Stimulated activated CD4-positive, alpha-beta T cell treated with anti-CD3 and anti-CD28 coated beads, TNF-alpha, amount 100 ng/mL, for 48 hours (primary cell): Measurements from ENCODE around the gene SORCS1.

Source experiments
- DNase-seq, 3 donors: peaks; one replicate each; pipeline ENCODE4 v3.0.0-alpha.2; 2020; ENCODE audit warnings: low read depth in 3 of 3

Gene SORCS1

GRCh38 chr10:106992055-106992454, 172.5 kb downstream of the SORCS1 start:
- DNase-seq: no peak

DNA sequence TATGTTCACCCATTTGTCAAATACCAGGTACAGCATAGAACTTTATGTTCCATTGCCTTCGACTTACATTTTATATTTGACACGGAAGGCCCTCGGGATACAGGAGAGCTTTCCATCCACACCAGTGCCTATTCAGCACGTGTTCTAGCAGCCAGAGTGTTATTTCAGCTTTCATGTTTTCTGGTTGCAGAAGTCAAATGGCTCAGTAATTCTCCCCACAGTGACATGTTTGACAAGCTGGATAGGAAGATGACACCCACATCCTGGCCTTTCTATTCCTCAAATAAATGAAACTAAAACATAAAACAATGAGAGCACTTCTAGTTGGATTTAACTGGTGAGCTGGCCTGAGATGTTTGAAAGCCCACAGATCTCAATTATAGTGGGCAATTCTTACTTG, 173.4 kb downstream of the SORCS1 start:
- DNase-seq: no peak

- DNase-seq: no peak
These were observed 177.1 kb downstream of the SORCS1 start for GRCh38 chr10:106987362-106987761.

DNA sequence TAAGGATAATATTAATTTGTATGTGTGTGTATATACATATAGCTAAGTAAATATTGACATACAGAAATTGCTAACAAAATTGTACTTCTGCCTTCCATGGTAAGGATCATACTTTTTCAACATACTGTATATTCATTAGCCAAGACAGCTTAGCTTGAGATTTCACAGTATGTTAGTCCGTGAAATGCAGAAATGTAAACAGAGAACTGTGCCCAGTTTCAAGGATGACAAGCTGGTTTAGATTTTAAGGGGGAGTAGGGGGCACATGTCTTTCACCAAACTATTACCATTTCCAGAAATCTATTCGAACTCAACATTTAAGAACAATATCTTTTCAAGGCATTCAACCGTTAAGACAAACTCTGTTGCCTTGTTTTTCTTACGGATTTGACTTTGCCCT, 182.2 kb downstream of the SORCS1 start:
- DNase-seq: no peak

GRCh38 chr10:106981452-106982075, 182.9 kb downstream of the SORCS1 start:
- DNase-seq: no peak

DNA sequence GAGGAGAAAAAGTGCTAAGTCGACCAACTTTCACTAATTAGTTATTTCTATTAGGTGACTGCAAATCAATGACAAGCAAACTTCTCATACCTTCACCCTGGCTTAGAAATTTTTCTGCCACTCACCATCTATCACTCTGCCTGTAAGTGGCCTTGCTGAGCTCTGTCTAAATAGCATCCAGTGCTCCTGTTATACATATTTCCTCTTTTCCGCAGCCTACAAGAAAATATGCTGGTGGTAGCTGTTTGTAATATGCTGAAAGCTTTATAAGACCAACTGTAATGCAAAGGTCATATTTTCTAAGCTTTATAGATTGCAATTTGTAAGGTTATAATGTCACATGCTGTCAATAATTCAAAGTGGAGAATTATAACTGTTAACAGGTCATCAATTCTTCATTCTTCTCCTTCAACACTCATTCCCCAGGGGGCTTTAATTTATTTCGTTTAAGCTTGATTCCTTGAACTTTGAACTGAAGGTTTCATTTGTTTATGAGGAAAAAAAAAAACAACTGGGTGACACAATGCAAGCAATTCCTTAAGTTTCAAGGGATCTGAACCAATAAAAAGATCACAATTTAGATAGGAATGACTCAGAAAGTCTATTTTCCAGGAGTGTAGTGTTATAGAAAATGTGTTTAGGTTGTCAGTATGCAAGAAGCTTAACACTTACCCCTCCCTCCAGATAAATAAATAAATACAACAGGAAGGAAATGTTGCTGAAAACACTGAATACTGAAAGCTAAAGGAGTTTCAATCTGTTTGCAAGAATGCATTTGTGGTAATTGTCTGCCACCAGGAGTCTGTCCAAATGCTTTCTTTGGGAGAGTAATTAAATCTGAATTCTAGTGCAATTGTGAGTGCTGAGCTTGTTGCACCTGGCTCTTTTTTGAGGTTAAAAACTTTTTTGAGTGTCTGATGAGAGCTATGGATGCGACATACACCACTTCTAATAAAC, 183.7 kb downstream of the SORCS1 start:
- no peak for DNase-seq

GRCh38 chr10:106978756-106979155, 185.8 kb downstream of the SORCS1 start:
- DNase-seq: no peak

DNA sequence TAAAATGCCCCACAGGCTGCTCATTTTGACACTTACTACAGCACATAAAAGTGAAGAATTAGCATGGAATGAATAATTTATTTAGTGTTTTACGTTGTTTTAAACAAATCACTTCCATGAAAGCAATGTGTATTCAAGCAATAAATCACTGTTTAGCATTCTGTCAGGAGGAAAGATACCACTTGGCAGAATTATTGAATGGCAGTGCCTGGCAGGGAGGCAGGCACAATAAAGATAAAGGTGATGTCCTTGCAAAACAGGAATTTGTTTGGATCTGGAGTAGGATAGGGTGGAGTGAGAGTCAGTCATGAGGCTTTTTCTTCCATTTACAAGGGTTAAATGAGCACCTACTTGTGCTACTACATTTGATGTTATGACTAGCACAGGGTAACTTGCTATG, 190.8 kb downstream of the SORCS1 start:
- DNase-seq: no peak

- DNase-seq: no peak
These were observed 191.2 kb downstream of the SORCS1 start for GRCh38 chr10:106973288-106973687.

GRCh38 chr10:106972381-106972780, 192.1 kb downstream of the SORCS1 start:
- no peak for DNase-seq

DNA sequence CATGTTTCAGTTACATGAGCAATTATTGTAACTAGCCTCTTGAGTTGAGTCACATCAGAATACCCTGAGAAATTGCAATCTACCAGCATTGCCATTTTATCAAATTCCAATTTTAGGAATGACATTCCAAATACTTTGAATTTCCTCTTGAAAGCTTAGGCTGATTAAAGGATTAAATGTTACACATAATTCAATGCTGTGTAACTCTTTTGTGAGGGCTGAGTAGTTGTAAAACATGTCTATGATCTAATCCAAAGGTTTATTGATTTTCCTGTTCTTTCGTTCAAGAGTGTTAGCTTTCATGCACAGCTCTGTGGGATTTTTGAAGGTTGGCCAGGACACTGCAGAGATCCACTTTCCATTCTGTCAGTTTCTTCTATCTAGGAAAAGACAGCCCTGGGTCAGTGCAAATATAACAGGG, 193.1 kb downstream of the SORCS1 start:
- DNase-seq: no peak

- DNase-seq: no peak
These were observed 197.1 kb downstream of the SORCS1 start for GRCh38 chr10:106967452-106967851.

GRCh38 chr10:106960812-106961211, 203.7 kb downstream of the SORCS1 start:
- no peak for DNase-seq

- no peak for DNase-seq
These were observed 205.0 kb downstream of the SORCS1 start for GRCh38 chr10:106959521-106959920.

- DNase-seq: no peak
These were observed 205.7 kb downstream of the SORCS1 start for GRCh38 chr10:106958589-106959361.

GRCh38 chr10:106957823-106958588, 206.5 kb downstream of the SORCS1 start:
- DNase-seq: no peak

DNA sequence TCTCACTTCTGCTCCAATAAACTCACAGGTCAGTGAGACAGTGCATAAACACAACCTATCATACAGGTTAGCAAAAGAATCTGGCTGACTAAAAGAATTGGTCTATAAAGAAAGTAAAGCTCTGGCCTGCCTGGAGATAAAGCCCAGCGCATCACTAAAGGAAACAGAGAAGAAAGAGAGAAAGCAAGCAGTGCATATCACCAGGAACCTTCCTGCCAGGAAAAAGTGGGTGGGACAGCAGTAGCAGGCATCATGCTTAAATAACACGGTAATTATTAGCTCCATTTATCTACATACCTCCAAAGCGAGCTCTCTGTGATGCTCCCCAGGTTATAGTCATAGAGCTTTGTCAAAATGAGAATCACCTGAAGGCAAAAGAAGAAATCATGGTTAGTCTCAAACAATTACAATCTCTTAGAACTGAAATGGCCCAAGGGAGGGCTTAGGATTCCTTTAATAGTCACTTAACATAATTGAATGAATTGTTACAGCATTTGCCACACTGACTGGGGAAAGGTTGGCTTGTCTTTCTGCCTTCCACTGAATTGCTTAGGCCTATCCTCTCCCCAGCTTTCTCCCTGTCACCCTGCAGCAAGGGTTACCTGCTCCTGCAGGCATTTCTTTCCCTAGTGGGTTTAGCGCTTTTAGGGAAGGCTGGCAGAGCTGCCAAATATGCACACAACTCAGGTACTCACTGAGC, 208.1 kb downstream of the SORCS1 start:
- DNase-seq: no peak

- no peak for DNase-seq
These were observed 209.4 kb downstream of the SORCS1 start for GRCh38 chr10:106955133-106955532.

- no peak for DNase-seq
These were observed 212.5 kb downstream of the SORCS1 start for GRCh38 chr10:106952033-106952432.

GRCh38 chr10:106949680-106950478, 214.6 kb downstream of the SORCS1 start:
- no peak for DNase-seq
